Activated effector memory CD4-positive, alpha-beta T cell treated with Interleukin-2 at 50 U/mL for 16 hours (primary cell): ENCODE data around the gene CTNND2.
"Not testable (repeated sequence)": the region's sequence is repeated elsewhere in the genome, so short reads cannot be mapped to it uniquely, and the experiment has no call there.

Experiments used
- DNase-seq: peaks from one replicate; pipeline ENCODE4 v3.0.0-alpha.2; 2020

The CTNND2 gene

GRCh38 chr5:11449217-11449616 is 455.0 kb downstream of the CTNND2 start:
- DNase-seq, result no peak

DNA sequence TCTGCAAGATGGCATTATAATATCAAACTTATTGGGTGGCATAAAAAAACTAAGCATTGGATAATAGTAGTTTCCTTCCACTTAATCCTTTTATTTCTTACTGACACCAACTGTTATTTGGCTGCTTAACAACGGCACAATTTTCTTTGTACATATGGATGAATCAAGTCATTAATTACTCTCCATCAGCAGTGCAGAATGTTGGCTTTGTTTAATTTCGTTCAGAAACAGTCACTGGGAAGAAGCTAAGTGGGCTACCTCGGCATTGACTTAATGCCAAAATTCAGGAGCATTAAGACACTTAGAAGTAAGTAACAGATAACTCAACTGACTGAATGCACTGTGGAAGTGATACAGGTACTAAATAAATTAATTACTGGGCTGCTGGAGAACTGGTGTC is 460.4 kb downstream of the CTNND2 start:
- no peak for DNase-seq

DNA sequence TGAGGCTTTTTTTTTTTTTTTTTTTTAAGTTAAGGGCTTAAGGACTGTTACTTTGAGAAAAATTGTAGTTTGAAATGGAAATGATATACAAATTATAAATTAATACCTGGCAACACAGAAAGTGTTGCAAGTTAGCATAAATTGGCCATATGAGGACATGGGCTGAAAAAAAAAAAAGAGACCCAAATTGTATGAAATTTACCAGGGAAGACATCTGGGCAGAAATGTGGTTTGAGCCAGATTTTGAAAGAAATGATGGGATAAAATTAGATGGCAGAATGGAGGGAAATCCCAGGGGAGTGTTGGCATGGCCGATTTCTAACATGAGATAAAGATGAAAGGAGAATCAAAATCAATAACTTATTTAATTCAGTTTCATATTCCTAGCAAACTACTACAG is 472.1 kb downstream of the CTNND2 start:
- DNase-seq, result no peak

DNA sequence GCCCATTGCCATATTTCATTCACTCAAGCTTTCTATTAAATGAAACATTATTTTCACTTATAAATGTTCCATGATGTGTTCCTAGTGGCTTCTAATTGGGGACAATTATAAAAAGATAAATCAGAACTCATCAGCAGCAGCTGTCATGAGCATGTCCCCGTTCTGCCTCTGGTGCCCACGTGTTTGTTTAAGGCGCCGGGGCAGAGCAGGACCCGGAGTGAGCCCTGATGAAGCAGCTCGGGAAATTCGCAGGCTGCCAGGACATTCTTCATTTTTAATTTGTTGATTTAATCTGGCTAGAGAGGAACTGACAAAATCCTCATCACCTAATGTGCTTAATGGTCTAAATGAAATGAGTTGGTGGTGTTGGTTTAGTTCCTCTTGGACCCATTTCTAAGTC is 475.0 kb downstream of the CTNND2 start:
- no peak for DNase-seq

DNA sequence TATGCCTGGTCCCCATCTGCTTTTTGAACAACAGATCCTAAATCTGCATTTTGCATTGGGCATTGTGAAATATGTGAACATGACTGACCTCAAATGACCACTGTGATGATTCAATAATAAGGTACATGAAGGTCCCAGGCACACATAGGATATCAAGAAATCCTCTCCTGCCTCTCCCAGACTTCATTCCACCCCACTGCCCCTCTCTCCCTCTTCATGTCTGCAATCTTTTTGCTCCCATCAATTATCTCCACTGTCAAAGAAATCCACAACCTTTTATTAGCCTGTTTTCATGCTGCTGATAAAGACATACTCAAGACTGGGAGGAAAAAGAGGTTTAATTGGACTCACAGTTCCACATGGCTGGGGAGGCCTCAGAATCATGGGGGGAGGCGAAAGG is 476.7 kb downstream of the CTNND2 start:
- DNase-seq, result no peak

DNA sequence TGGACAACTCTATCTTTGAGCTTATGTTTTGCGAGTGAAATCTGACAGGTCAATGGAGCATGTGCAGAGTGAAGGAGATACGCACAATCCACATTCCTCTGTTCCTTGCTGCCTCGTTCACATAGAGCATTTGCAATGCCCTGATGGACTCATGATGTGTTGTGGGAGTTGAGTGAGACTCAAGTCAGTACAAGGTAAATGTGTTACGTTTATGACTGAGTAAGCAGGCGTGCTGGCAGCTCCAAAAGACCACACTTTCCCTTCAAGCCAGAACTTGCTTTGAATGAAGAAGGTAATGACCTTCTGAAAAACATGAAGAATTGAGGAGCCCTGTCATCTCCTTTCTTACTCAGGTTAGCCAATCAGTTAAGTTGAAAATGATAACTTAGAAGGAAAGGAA is 477.8 kb downstream of the CTNND2 start:
- no peak for DNase-seq

- DNase-seq, result no peak
These were observed 481.9 kb downstream of the CTNND2 start for GRCh38 chr5:11422342-11422741.

- no peak for DNase-seq
These were observed 483.3 kb downstream of the CTNND2 start for GRCh38 chr5:11420969-11421368.

DNA sequence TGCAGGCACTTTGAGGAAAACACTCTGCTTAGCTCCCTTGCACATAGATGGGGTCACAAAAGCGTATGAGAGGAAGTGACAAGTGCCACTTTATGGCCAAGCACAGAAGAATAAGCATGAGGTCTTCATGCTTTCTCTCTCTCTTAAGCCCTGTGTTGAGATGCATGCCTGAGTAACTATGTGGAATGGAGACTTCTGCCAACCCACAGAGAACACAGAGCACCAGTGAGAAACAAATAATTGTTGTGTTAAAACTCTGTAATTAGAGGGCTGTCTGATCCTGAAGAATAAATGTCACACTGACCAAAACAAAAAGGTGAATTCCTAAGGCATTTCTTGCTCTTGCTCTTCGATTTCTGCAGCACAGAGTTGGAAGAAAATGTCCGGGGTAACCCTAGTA is 488.5 kb downstream of the CTNND2 start:
- DNase-seq, result no peak

DNA sequence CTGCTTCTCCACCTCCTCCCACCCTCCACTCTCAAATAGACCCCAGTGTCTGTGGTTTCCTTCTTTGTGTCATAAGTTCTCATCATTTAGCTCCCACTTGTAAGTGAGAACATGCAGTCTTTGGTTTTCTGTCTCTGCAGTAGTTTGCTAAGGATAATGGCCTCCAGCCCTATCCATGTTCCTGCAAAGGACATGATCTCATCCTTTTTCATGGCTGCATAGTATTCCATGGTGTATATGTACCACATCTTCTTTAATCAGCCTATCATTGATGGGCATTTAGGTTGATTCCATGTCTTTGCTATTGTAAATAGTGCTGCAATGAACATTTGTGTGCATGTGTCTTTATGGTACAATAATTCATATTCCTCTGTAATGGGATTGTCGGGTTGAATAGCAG is 489.5 kb downstream of the CTNND2 start:
- not testable (repeated sequence) for DNase-seq

DNA sequence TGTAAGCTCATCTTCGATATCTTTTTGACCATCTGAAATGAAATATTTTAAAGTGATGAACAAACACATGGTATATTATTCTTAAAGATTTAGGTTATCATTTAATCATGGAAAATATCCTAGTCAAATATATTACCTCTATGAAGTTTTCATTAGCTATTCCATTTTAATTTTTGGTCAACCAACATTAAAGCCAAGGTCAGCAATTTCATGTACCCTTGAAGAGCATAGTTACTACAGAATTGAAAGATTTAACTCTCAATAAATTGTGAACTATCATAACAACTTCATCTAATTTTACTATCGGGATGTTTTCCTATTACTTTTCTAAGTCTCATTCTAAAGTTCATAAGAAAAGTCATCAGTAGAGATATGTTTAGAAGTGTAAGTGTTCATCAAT is 492.6 kb downstream of the CTNND2 start:
- DNase-seq, result no peak

DNA sequence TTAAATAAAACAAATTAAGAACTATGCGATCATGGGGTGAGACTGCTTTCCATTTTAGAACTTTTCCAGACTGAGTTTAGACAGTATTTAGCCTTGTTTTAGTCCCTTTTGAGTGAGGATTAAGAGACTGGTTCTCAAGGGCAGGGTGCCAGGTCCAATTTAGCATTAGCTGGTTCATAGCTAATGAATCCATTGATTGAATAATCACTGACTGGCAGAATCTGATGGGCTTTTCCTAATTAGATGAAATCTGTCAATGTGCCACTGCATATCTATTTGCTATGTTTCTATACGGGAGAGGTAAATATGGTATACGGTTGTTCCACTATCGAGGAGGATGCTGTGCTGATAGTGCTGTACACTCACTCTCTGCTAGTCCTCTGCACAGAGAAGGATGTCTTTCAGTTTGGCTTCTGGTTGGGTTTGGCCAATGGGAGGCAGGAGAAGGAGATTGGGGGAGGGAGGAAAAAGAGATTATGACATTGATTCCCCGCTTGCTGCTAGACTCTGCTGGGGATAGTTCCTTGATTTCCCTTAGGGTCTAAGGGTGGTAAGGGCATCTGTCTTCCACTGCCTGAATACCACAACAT is 496.6 kb downstream of the CTNND2 start:
- no peak for DNase-seq

DNA sequence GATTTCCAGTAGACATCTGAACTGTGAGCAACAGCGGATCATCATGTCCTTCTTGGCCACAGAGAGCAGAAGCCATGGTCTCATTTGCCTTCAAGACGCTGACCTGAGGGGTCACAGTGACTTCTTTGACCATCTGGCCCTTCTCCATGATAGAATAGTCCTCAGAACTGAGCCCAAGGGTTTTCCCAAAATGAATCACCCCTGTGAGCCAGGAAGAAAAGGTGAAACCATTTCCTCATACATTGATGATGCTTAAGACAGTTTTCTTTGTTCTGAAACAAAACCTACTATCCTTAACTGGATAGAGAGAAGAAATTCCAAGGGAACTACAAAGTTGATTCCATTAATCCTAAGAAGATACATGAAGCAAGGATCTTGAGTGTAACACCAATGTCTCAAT is 503.9 kb downstream of the CTNND2 start:
- DNase-seq, result no peak

DNA sequence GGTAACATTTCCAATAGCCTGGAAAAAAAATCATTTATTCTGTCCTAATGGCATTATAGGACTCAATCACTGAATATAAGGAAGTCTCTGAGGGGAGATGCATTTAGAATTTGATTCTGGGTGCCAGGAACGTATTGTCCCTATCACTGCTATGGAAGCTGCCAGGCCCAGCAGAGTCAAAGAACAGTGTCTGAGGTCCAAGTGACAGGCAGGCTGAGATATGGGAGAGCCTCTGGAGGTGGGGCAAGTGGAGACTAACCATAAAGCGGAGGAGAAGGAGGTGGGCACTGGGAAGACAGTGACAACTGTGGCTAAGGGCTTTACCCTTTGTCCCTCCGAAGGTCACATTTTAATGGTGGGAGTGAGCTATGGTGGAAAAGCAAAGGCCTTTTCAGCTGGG is 505.5 kb downstream of the CTNND2 start:
- DNase-seq, result no peak

- no peak for DNase-seq
These were observed 506.7 kb downstream of the CTNND2 start for GRCh38 chr5:11397549-11397948.

GRCh38 chr5:11396917-11397316 is 507.3 kb downstream of the CTNND2 start:
- no peak for DNase-seq

DNA sequence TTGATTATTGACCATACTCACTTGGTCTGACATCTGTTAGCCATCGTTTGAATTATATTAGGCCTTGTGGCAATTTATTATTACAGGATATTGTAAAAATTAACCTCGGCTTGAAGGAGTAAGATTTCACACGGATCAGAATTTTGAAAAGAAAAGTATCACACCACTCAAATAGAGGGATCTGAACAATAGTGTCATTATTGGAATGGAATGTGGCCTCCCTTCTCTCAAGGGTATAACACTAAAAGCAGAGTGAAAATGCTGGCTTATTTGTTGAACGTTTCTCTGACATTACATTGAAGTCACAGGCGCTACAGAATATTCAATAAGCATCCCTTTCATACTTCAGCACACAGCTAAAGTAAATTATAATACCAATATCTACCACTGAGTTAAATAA is 509.3 kb downstream of the CTNND2 start:
- no peak for DNase-seq

GRCh38 chr5:11390291-11390767 is 513.9 kb downstream of the CTNND2 start:
- no peak for DNase-seq

- DNase-seq, result no peak
These were observed 516.9 kb downstream of the CTNND2 start for GRCh38 chr5:11387382-11387781.

- no peak for DNase-seq
These were observed 517.8 kb downstream of the CTNND2 start for GRCh38 chr5:11386398-11386797.

- no peak for DNase-seq
These were observed 518.3 kb downstream of the CTNND2 start for GRCh38 chr5:11385901-11386293.

GRCh38 chr5:11385251-11385900 is 518.9 kb downstream of the CTNND2 start:
- DNase-seq, result no peak

GRCh38 chr5:11384441-11385250 is 519.6 kb downstream of the CTNND2 start:
- no peak for DNase-seq

DNA sequence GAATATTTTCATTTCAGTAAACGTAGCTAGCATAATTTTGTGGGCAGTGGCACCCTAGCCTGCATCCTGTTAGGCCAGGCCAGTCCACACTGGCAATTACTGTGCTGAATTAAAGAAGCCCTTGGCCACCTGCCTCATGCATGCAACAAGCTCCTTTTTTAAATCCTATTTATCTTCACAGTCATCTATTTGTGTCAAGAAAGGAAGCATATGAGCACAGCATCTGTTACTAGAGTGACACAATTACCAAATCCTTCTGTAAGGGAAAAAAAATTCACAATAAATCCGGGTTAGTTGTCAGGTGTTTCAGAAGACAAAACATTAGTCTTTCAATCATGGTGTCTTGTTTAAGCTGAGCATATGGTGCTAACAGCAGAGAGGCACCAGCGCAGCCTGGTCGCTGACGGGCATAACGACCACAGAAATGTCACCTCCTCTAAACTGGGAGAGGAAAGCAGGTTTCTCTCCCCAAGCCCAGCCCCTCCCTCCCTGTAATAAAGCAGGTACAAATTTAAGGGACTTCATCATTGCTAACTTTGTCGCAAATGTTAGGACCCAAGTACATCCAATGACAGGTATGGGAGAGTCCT is 520.6 kb downstream of the CTNND2 start:
- DNase-seq, result no peak
